HL-60/S4 treated with retinoic acid at 250 ng/mL for 4 days and 3 days (cell line): ENCODE results near the gene EDEM3.

Experiments used
- in situ Hi-C: fragments of 300-500 bp; cut with MboI; formaldehyde crosslinking; loops from 2 replicates; pipeline ENCODE4 v1.7.0; 2022; ENCODE audit warnings: low sequenced_read_pairs

EDEM3 gene, protein sequence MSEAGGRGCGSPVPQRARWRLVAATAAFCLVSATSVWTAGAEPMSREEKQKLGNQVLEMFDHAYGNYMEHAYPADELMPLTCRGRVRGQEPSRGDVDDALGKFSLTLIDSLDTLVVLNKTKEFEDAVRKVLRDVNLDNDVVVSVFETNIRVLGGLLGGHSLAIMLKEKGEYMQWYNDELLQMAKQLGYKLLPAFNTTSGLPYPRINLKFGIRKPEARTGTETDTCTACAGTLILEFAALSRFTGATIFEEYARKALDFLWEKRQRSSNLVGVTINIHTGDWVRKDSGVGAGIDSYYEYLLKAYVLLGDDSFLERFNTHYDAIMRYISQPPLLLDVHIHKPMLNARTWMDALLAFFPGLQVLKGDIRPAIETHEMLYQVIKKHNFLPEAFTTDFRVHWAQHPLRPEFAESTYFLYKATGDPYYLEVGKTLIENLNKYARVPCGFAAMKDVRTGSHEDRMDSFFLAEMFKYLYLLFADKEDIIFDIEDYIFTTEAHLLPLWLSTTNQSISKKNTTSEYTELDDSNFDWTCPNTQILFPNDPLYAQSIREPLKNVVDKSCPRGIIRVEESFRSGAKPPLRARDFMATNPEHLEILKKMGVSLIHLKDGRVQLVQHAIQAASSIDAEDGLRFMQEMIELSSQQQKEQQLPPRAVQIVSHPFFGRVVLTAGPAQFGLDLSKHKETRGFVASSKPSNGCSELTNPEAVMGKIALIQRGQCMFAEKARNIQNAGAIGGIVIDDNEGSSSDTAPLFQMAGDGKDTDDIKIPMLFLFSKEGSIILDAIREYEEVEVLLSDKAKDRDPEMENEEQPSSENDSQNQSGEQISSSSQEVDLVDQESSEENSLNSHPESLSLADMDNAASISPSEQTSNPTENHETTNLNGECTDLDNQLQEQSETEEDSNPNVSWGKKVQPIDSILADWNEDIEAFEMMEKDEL

DNA sequence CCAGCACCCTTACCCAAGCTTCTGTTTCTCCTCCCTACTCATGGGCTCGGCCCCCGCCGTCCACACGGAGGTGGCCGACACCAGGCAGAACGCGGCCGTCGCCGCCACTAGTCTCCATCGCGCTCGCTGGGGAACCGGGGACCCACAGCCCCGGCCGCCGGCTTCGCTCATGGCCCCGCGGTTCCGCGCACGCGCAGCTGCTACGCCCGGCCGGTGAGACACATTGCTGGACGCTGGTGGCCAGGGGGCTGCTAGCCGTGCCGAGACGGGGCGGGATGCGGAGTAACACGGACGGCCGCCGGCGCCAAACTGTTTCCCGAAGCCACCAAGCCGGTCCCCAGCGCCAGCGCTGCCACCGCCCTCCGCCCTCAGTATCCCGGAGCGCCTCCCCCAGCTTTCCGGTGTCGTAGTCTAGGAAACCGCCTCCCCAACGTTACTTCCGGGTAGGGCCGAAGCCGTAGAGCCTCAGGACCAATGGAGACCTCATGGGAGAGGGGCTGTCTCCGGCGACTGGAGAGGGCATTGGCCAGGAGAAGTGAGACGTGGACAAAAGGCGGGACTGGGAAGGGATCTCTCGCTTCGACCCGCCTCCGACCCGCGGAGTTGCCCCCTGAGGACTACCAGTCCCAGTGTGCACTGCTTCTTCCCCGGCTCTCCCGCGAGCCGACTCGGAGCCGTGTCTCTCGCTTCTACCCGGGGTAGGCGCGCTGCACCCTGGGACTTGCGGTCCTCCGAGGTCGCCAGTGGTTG, at the start of gene EDEM3:
Gene EDEM3, minus strand, starts transcription at position 383 of the 750 bp plus-strand sequence. Its CDS starts 212 bp downstream, at position 171.
- in situ Hi-C loops, result no loop called here

DNA sequence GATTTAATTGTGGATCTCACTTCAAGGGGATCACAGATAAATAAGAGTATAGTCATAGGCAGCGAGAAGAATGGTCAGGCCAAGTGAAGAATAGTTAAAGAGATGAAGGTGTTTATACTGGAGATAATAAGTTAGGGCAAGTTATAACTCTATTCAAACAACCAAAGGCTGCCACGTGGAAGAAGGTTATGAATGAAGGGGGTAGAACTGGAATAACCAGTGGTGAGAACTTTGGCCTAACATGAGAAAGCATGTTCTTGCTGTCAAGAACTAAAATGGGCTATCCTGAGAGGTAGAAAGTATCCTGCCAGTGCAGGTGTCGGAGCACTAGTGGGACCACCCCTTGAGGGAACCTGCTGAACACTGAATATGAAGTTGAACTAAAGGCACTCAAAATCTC, 49.6 kb upstream of the EDEM3 start:
- in situ Hi-C loops, result loop anchor here (10.0 to 25.0 kb wide), 2 partner anchors 171 to 858 kb away; partner anchors contain the start of gene NIBAN1

DNA sequence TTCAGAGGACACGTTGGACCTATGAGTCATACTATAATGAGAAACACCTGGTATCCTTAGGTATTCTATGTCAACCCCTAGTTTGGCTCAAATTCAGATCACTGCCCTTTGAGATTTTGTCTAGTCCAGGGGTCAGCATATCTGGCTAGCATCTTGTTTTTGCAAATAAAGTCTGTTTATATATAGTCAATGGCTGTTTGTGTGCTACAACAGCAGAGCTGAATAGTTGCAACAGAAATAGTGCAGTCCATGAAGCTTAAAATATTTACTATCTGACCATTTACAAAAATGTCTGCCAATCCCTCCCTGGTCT, 48.5 kb upstream of the EDEM3 start:
- in situ Hi-C loops, result loop anchor here (10.0 to 25.0 kb wide), 2 partner anchors 172 to 859 kb away; partner anchors contain the start of gene NIBAN1

DNA sequence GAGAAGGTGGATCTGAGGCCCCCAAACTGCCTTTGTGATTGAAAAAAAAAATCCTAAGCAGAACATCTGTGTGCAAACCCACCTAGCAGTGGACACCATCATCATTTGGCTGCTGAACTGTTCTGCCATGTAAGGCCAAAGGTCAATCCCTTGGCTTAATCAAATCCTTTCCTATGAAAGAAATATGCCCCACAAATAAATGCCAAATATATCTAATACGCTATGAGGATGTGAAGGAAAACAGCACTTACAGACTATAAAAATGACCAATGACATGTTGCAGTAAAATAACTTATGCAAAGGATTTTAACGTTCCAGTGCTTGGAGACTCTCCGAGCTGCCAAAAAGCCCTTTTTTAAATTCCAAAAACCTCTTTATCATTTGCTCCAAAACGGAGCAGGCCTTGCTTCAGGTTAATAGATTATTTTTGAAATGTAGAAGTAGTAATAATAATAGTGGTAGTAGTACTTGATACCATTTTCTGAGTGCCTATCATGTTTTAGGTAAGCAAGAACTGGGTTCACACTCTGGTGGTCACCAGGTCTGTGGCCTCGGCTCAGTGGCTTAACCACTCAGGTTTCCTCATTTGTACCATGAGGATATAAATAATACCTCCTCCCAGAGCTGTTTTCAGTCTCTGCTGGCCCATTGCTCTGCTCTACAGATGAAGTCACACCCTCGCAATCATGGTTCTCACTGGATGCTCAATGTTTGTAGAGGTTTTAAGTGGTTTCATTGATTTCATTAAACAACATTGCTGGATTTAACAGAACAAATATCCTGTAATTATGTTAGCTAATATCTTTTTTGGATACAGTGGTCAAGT, 47.9 kb upstream of the EDEM3 start:
- in situ Hi-C loops, result loop anchor here (10.0 to 25.0 kb wide), 2 partner anchors 172 to 860 kb away; partner anchors contain the start of gene NIBAN1

DNA sequence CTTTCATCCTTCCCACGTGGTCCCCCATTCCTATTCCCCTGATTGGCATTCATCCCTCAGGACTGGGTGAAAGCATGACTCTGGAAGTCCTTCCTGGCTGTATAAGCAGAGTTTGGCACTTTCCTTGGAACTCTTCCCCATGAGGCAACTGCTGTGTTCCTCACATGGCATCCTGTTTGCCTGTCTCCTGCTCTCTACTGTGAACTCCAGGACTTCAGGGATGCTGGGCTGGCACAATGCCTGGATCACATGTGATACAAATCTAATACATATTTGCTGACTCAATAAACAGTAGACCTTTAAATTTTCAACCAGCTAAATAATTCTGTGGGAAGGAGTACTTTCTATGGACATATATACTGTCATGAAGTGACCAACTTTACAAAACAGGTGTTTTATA, 46.8 kb upstream of the EDEM3 start:
- in situ Hi-C loops, result loop anchor here (10.0 to 25.0 kb wide), 2 partner anchors 173 to 861 kb away; partner anchors contain the start of gene NIBAN1

DNA sequence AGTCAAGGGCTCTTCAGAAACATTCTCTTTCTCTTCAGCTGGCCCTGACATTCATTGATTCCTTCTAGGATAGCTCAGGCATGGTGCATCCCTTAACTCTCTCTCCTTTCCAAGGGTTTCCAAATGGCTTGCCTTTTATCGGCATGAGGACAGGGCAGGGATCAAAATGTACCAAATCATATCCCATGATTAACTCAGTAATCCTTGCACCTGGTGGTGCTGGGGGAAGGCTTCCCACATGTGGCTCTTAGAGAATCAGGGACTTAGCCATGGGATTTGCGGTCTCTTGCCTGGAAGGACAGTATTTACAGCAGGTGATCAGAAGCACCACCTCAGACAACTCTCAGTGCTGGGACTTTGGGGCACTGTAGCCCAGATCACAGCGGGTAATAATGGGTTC, 46.2 kb upstream of the EDEM3 start:
- in situ Hi-C loops, result loop anchor here (10.0 to 25.0 kb wide), 2 partner anchors 174 to 861 kb away; partner anchors contain the start of gene NIBAN1

DNA sequence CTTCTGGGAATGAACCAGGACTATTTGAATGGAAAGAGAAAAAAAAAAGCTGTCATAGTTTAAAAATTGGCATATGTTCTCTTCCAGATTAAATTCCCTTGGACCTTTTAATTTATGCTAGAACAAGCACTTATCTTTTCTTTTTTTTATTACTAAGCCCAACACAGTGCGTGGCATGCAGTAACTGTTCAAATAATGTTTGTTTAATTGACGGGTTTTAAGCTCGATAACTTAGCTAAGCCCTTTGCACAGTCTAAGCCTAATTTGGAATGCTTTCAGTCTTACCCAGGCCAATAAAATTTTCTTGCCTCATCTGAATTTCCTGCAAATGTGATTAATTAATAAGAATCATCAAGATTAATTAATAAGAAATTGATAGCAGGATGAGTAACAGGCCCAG, 39.3 kb upstream of the EDEM3 start:
- in situ Hi-C loops, result loop anchor here (25.0 kb wide), 1 partner anchor 368 kb away; the partner anchor contains the start of genes SWT1 and TRMT1L

DNA sequence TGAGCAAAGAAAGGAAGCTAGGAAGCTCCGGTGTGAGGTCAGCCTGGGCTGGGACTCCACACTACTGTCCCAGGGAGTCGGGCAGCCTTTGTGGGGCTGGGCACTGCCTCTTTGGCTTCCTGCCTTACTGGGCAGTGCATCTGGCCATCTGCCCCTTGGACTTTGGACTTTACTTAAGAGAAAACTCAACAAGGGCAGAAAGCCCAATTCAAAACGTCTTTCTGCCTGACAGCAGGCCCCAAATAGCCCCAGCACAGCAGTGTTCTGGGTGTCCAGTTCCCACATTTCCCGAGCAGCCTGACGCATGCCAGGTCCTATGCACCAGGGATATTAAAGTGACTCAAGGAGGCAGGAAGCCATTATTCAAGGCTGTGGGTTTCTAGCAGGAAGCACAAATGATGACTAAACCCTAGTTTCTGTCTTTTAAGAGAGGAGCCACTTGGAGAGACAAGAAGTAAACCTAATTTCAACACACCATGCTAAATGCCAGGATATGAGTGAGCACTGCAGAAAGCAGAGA, 37.9 kb upstream of the EDEM3 start:
- in situ Hi-C loops, result loop anchor here (25.0 kb wide), 1 partner anchor 370 kb away; the partner anchor contains the start of genes SWT1 and TRMT1L

DNA sequence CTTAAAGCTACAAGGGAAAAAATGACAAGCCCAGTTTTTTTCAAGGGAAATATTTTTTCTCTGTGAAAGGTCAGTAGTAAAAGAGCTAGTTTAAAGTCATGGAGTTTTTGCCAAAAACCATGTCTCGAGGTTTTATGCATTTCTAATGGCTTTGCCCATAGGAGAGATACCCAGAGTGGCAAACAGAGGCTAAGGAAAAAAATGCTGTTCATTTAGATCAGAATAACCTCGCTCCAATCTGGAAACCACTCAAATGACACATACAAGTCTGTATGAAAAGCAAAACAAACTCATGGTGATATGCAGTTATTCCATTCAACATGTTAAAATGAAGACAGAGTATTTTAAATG, 36.9 kb upstream of the EDEM3 start:
- in situ Hi-C loops, result loop anchor here (25.0 kb wide), 1 partner anchor 371 kb away; the partner anchor contains the start of genes SWT1 and TRMT1L

DNA sequence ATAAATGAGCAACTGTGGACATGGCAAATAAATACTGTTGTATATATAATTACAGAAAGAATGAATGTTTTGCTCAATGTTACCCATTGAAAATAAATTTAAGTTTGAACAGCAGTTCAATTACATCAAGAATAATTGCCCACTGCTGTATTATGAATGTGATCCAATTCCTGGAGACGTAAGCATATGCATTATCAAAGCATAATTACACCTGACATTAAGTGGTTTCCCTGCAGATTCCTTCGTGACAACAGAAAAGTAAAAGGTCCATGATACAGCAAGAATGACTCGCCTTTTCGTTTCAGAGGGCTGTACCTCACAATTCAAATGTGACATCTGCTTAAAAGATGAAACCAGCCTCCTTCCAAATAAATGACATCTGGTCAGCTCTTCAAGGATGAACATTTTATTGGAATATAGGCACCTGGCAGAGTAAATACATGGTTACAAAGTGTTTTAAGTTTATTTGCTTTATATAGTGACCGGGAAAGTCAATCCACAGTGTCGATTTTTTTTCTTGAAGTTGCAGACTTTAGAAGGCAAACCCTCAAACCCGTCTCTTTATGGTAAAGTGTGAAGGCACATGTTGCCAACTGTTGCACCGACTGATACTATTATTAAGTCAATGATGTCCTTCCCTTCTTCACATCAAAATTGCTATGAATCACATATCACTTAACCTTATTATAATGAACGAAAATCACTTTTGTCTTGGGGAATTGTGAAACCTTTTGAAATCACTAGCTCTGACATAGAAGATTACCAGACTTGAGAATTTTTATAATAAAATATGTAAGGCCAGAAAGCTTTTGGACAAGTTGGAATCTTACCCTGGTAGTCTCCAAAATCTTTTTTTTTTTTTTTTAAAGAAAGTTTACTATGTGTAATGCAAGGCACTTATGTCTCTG, 36.2 kb upstream of the EDEM3 start:
- in situ Hi-C loops, result loop anchor here (25.0 kb wide), 1 partner anchor 371 kb away; the partner anchor contains the start of genes SWT1 and TRMT1L

DNA sequence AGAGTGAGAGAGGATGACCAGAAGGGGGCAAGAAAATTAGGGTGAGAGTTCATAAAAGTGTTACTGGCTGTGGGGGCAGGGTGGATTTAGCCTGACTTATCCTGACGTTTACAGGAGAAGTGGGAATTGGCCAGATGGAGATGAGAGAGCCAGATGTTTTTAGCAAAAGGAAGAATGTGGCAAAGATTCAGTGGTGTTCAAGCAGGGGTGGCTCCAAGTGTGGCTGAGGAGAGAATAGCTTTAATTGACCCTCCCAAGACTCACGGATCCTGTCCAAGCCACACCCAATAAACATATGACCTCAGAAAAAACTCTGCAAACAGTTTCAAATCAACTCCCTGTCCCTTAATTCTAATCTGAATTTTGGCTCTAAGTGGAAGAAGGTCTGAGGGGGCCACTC, 35.2 kb upstream of the EDEM3 start:
- in situ Hi-C loops, result loop anchor here (25.0 kb wide), 1 partner anchor 372 kb away; the partner anchor contains the start of genes SWT1 and TRMT1L

DNA sequence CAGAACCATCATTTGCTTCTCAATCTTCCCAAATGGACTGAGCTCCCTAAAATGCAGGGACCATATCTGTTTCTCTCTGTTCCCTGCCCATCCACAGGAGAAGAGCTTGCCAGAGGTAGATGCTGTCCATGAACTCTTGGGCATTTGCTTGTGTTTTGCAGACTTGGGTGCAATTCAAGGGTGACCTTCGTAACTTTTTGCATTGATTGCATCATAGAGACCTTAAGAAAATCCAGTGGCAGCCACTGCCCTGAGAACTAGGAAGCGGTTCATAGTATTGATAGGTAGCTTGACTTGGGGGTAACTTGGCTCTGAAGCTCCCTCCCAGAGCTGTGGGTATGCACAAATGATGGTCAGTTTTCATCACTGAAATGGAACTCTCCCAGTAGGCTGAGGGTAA, 34.3 kb upstream of the EDEM3 start:
- in situ Hi-C loops, result loop anchor here (25.0 kb wide), 1 partner anchor 373 kb away; the partner anchor contains the start of genes SWT1 and TRMT1L

DNA sequence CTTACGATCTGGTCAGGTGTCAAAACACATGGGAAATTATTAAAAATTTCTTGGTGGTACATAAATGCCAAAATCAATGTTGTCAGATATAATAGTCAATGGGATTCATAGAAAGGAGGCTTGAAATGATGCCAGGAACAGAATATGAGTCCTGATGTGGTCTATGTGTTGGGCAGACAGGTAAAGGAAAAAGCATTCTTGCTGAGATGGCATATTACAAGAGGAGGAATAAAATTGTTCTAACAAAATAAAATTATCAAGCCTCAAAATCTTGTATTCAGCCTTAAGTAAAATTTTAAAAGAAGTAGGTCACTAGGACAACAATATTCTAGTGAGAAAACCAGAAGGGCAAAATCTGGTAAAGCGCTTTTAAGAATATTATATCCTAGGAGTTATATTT, 30.9 kb upstream of the EDEM3 start:
- in situ Hi-C loops, result loop anchor here (25.0 kb wide), 1 partner anchor 377 kb away; the partner anchor contains the start of genes SWT1 and TRMT1L

DNA sequence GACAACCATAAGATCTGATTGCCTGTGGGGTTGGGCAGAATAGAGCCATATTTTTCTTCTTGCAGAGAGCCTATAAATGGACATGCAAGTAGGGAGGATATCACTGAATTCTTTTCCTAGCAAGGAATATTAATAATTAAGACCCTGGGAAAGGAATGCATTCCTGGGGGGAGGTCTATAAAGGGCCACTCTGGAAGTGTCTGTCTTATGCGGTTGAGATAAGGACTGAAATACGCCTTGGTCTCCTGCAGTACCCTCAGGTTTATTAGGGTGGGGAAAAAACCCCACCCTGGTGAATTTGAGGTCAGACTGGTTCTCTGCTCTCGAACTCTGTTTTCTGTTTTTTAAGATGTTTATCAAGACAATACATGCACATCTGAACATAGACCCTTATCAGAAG, 29.1 kb upstream of the EDEM3 start:
- in situ Hi-C loops, result loop anchor here (25.0 kb wide), 1 partner anchor 379 kb away; the partner anchor contains the start of genes SWT1 and TRMT1L

DNA sequence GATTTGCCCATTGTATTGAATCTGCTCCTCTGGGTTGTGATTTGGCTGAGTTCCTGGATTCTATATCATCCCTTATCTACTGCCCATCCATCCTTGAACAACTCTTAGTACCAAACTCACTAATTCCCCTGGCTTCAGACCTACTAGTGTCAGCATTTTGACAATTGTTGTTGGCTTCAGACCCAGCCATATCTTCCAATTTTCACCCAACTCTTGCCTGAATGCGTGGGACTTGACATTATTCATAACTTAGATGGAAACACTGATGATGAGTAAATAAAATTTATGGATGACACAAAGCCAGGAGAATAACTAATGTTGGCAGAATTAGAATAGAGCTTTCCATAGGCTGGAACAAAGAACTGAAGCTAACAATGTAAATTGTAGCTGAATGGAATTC, 27.3 kb upstream of the EDEM3 start:
- in situ Hi-C loops, result loop anchor here (25.0 kb wide), 1 partner anchor 380 kb away; the partner anchor contains the start of genes SWT1 and TRMT1L

DNA sequence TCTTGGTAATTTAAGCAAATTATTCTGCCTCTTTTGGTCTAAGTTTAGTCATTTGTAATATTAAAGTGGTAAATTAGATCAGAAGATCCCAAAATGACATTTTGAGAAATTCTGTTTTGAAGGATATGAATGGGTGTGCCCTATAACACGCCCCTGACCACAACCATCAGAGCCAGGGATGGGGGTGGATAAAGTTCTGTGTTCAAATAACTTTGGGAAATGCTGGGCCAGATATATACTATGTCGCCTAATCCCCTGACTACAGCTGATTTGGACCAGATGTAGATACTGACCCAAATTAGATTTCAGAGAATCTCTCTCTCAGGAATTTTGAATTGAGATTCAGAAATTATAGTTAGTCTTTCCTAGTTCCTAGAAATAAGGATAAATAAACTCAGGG, 21.2 kb upstream of the EDEM3 start:
- in situ Hi-C loops, result loop anchor here (25.0 kb wide), 1 partner anchor 386 kb away; the partner anchor contains the start of genes SWT1 and TRMT1L

DNA sequence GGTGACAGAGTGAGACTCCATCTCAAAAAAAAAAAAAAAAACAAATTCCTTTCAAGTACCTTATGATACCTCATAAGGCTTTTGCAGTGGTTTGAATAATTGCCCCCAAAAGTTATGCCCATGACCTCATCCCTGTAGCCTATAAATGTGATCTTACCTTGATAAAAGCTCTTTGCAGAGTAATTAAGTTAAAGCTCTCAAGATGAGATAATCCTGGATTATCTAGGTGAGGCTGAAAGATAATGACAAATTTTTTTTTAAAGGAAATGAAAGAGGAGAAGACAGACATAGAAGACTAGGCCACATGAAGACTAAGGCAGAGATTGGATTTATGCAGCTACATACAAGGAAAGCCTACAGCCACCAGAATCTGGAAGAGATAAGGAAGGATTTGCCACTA, 20.7 kb upstream of the EDEM3 start:
- in situ Hi-C loops, result loop anchor here (25.0 kb wide), 1 partner anchor 387 kb away; the partner anchor contains the start of genes SWT1 and TRMT1L
